Measurements from ENCODE around the gene PCDHB12.
A peak's percentile ranks its signal among the peaks of the same experiment; 100 is the strongest.
"Not testable (repeated sequence)": the region's sequence is repeated elsewhere in the genome, so short reads cannot be mapped to it uniquely, and the experiment has no call there.

The PCDHB12 gene

GRCh38 chr5:141182248-141182647 is 26.3 kb upstream of the PCDHB12 start, which contains the start of gene PCDHB16:
Gene PCDHB16, plus strand, starts transcription at chr5:141182387. Its CDS starts 173 bp downstream, at chr5:141182560.
- TF ChIP-seq, protein P1, sequence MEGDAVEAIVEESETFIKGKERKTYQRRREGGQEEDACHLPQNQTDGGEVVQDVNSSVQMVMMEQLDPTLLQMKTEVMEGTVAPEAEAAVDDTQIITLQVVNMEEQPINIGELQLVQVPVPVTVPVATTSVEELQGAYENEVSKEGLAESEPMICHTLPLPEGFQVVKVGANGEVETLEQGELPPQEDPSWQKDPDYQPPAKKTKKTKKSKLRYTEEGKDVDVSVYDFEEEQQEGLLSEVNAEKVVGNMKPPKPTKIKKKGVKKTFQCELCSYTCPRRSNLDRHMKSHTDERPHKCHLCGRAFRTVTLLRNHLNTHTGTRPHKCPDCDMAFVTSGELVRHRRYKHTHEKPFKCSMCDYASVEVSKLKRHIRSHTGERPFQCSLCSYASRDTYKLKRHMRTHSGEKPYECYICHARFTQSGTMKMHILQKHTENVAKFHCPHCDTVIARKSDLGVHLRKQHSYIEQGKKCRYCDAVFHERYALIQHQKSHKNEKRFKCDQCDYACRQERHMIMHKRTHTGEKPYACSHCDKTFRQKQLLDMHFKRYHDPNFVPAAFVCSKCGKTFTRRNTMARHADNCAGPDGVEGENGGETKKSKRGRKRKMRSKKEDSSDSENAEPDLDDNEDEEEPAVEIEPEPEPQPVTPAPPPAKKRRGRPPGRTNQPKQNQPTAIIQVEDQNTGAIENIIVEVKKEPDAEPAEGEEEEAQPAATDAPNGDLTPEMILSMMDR (IDR thresholded peaks at IDR 0.05), result no peak
- Histone ChIP-seq H3K27ac (peak within 1 kb of the TSS; percentile 39 to 46), H3K4me3 (peak within 1 kb of the TSS; percentile 61)
- no peak for DNase-seq (ENCODE audit: low spot score)

- H3K4me3 ChIP-seq, result peak overlapping the region; percentile 40
These were observed 24.2 kb upstream of the PCDHB12 start for GRCh38 chr5:141184117-141184855.

DNA sequence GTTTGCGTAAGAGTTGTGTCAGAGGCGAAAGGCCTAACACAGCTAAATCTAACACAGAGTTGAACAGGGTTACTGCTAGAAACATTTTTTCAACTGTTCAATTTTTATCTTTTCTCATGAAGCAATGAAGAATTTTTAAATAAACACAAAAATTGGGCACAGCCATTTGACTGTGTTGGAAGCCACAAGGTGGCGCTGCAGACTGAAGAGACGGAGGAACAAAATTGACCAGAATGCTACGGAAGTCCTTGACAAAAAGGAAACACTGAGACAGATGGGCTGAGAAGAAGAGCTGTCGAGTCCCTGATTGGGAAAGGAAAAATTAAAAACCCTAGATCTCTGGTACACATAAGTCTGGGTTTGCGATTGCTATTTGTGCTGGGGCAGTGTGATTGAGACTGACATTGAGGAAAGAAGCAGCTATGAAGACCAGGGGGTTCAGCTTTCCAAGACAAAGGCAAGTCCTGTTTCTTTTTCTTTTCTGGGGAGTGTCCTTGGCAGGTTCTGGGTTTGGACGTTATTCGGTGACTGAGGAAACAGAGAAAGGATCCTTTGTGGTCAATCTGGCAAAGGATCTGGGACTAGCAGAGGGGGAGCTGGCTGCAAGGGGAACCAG is 21.5 kb upstream of the PCDHB12 start, which contains the start of gene PCDHB9:
Gene PCDHB9 (plus strand): TSS at position 265 of the 616 bp plus-strand sequence. CDS start 158 bp downstream, at position 423.
- no peak within 1 kb of the TSS for H3K4me3 ChIP-seq
- H3K27ac ChIP-seq, result no peak within 1 kb of the TSS
- DNase-seq (ENCODE audit: low spot score), result no peak
- TF ChIP-seq, protein P1 (IDR thresholded peaks at IDR 0.05), result no peak

More at GRCh38 chr5:141184117-141184855, 24.2 kb upstream of the PCDHB12 start:
- DNase-seq (ENCODE audit: low spot score); H3K27ac ChIP-seq: not testable (repeated sequence)

DNA sequence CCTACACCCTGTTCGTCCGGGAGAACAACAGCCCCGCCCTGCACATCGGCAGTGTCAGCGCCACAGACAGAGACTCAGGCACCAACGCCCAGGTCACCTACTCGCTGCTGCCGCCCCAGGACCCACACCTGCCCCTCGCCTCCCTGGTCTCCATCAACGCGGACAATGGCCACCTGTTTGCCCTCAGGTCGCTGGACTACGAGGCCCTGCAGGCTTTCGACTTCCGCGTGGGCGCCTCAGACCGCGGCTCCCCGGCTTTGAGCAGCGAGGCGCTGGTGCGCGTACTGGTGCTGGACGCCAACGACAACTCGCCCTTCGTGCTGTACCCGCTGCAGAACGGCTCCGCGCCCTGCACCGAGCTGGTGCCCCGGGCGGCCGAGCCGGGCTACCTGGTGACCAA is 19.8 kb upstream of the PCDHB12 start:
- H3K27ac ChIP-seq; DNase-seq (ENCODE audit: low spot score): not testable (repeated sequence)
- H3K4me3 ChIP-seq, result peak overlapping the region; percentile 28

DNA sequence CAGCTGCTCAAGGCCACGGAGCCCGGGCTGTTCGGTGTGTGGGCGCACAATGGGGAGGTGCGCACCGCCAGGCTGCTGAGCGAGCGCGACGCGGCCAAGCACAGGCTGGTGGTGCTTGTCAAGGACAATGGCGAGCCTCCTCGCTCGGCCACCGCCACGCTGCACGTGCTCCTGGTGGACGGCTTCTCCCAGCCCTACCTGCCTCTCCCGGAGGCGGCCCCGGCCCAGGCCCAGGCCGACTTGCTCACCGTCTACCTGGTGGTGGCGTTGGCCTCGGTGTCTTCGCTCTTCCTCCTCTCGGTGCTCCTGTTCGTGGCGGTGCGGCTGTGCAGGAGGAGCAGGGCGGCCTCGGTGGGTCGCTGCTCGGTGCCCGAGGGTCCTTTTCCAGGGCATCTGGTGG is 19.4 kb upstream of the PCDHB12 start:
- H3K27ac ChIP-seq; H3K4me3 ChIP-seq; DNase-seq (ENCODE audit: low spot score): not testable (repeated sequence)

DNA sequence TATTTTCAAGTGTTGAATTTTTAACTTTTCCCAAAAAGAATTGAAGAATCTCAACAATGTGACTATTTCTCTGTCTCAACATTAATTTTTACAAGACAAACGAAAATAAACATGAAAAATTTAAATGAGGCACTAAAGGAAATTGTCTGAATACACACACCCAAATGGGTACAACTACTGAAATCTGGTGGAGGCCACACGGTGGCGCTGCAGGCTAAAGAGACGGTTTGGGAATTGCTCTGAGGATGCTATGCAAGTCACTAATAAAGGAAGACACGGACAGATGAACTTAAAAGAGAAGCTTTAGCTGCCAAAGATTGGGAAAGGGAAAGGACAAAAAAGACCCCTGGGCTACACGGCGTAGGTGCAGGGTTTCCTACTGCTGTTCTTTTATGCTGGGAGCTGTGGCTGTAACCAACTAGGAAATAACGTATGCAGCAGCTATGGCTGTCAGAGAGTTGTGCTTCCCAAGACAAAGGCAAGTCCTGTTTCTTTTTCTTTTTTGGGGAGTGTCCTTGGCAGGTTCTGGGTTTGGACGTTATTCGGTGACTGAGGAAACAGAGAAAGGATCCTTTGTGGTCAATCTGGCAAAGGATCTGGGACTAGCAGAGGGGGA is 16.3 kb upstream of the PCDHB12 start, which contains the start of gene PCDHB10:
Gene PCDHB10 (plus strand): TSS at position 244 of the 616 bp plus-strand sequence. CDS start 200 bp downstream, at position 444.
- H3K4me3 ChIP-seq, result peak within 1 kb of the TSS; percentile 38
- no peak within 1 kb of the TSS for H3K27ac ChIP-seq
- no peak for DNase-seq (ENCODE audit: low spot score)
- TF ChIP-seq, protein P1 (IDR thresholded peaks at IDR 0.05), result no peak

DNA sequence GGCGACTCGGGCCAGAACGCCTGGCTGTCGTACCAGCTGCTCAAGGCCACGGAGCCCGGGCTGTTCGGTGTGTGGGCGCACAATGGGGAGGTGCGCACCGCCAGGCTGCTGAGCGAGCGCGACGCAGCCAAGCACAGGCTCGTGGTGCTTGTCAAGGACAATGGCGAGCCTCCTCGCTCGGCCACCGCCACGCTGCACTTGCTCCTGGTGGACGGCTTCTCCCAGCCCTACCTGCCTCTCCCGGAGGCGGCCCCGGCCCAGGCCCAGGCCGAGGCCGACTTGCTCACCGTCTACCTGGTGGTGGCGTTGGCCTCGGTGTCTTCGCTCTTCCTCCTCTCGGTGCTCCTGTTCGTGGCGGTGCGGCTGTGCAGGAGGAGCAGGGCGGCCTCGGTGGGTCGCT is 14.2 kb upstream of the PCDHB12 start:
- DNase-seq (ENCODE audit: low spot score); H3K4me3 ChIP-seq; H3K27ac ChIP-seq: not testable (repeated sequence)

- Histone ChIP-seq H3K4me3 (no peak overlapping the region), H3K27ac (no peak overlapping the region)
- no peak for DNase-seq (ENCODE audit: low spot score)
- TF ChIP-seq, protein P1 (IDR thresholded peaks at IDR 0.05), result no peak
These were observed 12.2 kb upstream of the PCDHB12 start for GRCh38 chr5:141196363-141196762.

All from coronary artery (tissue), 2 donors.